Measurements from ENCODE around the gene SPINK13.
"Not testable (repeated sequence)": the region's sequence is repeated elsewhere in the genome, so short reads cannot be mapped to it uniquely, and the experiment has no call there.

The SPINK13 gene

GRCh38 chr5:148314187-148314586, 45.6 kb downstream of the SPINK13 start:
- no peak for DNase-seq

- no peak for DNase-seq
These were observed 46.1 kb downstream of the SPINK13 start for GRCh38 chr5:148314731-148315130.

GRCh38 chr5:148320011-148320963, 51.7 kb downstream of the SPINK13 start:
- DNase-seq = not testable (repeated sequence)

GRCh38 chr5:148333262-148333849, 64.8 kb downstream of the SPINK13 start:
- DNase-seq = no peak

GRCh38 chr5:148335259-148335658, 66.7 kb downstream of the SPINK13 start, which contains the start of gene SPINK9:
Gene SPINK9 (plus strand): TSS chr5:148335559. CDS start chr5:148335614, 55 bp downstream.
- no peak for DNase-seq
